GM21529 (cell line): ENCODE measurements around the gene ZNF322.

Experiments
- ATAC-seq: cut with Tn5 transposase; IDR thresholded peaks from one replicate; pipeline ENCODE4 v1.9.1; 2021; ENCODE audit not compliant: unreplicated experiment

The ZNF322 gene

GRCh38 chr6:26592649-26593048 is 66.9 kb downstream of the ZNF322 start:
- ATAC-seq, result no peak

- no peak for ATAC-seq
Measured at GRCh38 chr6:26588965-26589364, 70.6 kb downstream of the ZNF322 start.
